Measurements from ENCODE around the gene LIAS. TPM values are rescaled to one million over a fixed set of nuclear protein-coding genes. Genes with fewer than 3 reads are reported as not detected.

LIAS gene
- total RNA-seq, 1 experiment from 2014 or later, result 23.1 TPM

GRCh38 chr4:39442998-39443397 lies 15.9 kb upstream of the LIAS start:
- no peak for TF ChIP-seq ZNF532 (CRISPR knock-in tag; IDR thresholded peaks at IDR 0.05; ENCODE audit: borderline replicate concordance)
- no peak for TF ChIP-seq ZNF423 (CRISPR knock-in tag; IDR thresholded peaks at IDR 0.05)
- no peak for TF ChIP-seq MAX (CRISPR knock-in tag; IDR thresholded peaks at IDR 0.05)
- no peak for TF ChIP-seq ZSCAN18 (CRISPR knock-in tag; IDR thresholded peaks at IDR 0.05)
- TF ChIP-seq RORB (CRISPR knock-in tag; IDR thresholded peaks at IDR 0.05), result no peak
- no peak for TF ChIP-seq PREB (CRISPR knock-in tag; IDR thresholded peaks at IDR 0.05; ENCODE audit: borderline replicate concordance)
- no peak for TF ChIP-seq ATF2 (CRISPR knock-in tag; IDR thresholded peaks at IDR 0.05; ENCODE audit: borderline replicate concordance, low read depth)
- no peak for TF ChIP-seq IRF2 (CRISPR knock-in tag; IDR thresholded peaks at IDR 0.05; ENCODE audit: borderline replicate concordance, low read depth)
- TF ChIP-seq MXD4 (CRISPR knock-in tag; IDR thresholded peaks at IDR 0.05; ENCODE audit: borderline replicate concordance), result no peak
- TF ChIP-seq KAT7 (CRISPR knock-in tag; IDR thresholded peaks at IDR 0.05; ENCODE audit: borderline replicate concordance), result no peak
- TF ChIP-seq FOXP4 (CRISPR knock-in tag; IDR thresholded peaks at IDR 0.05), result no peak
- no peak for TF ChIP-seq ZNF121 (CRISPR knock-in tag; IDR thresholded peaks at IDR 0.05)
- TF ChIP-seq GABPB1 (CRISPR knock-in tag; IDR thresholded peaks at IDR 0.05), result no peak
- no peak for TF ChIP-seq ESRRA (CRISPR knock-in tag; IDR thresholded peaks at IDR 0.05; ENCODE audit: borderline replicate concordance)
- no peak for TF ChIP-seq TEAD4 (CRISPR knock-in tag; IDR thresholded peaks at IDR 0.05)
- TF ChIP-seq ZBTB21 (CRISPR knock-in tag; IDR thresholded peaks at IDR 0.05; ENCODE audit: borderline replicate concordance), result no peak
- no peak for TF ChIP-seq SMAD4 (CRISPR knock-in tag; IDR thresholded peaks at IDR 0.05)
- TF ChIP-seq NR3C1 (CRISPR knock-in tag; conservative IDR thresholded peaks at IDR 0.05; ENCODE audit: low read depth), result no peak
- no peak for TF ChIP-seq GRHL2 (CRISPR knock-in tag; IDR thresholded peaks at IDR 0.05; ENCODE audit: insufficient replicate concordance, severe bottlenecking)
- TF ChIP-seq USF1 (CRISPR knock-in tag; IDR thresholded peaks at IDR 0.05), result no peak
- ChIA-PET CTCF (no interaction called here), POLR2A (no interaction called here)
- Mint-ChIP-seq H3K4me3 (no peak overlapping the region), H3K36me3 (no peaks in the 10 kb centered on the region), H3K9me3 (no peaks in the 10 kb centered on the region), H3K4me1 (peaks cover 14% of the 10 kb centered on the region), H3K27ac (no peak overlapping the region; the same call in 1 of the 2 replicates), H3K27me3 (ENCODE audit: low read depth) (peaks cover 5% of the 10 kb centered on the region)
- no peak for DNase-seq (ENCODE audit: low spot score)
- ATAC-seq, result no peak
